Measurements from ENCODE around the gene SLC41A1.

Gene SLC41A1

GRCh38 chr1:205817988-205818387 lies 5.0 kb upstream of the SLC41A1 start:
- no peak for DNase-seq

DNA sequence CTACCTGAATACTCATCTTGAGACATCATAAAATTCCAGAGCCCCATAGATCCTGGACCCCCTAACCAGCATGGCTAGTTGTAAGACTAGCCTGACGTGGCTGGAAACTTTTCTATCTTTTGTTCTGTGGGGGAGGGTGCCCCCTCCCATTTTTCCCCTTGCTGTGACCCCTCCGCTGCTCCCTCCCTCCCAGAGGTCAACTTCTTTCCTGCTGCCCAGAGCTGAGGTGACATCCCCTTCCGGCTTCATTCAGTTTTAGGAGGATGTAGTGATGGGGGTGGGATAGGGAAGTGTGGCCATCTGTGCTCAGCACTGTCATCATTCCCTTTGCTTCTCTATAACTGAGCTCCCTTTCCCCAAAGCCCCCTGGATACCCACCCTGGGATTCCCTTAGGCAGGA lies 4.4 kb upstream of the SLC41A1 start:
- DNase-seq = no peak

DNA sequence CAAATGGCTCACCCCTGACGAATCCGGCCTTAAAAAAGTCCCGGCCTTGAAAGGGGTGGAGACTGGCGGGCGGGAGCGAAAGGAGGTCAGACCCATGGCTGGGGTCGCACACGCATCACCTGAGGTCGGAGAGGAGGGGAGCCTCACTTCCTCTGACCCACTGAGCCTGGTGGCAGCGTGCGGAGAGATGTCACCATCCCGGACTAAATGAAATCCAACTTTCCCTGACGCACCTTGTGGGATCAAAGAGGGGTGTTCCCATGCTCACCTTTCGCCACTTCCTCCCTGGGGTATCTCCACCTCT lies 709 bp upstream of the SLC41A1 start:
- peak; percentile 32 for DNase-seq

GRCh38 chr1:205812271-205812877 lies 624 bp downstream of the SLC41A1 start:
- no peak for DNase-seq

- DNase-seq = peak; percentile 61
Observed at GRCh38 chr1:205811660-205812059, 1.3 kb downstream of the SLC41A1 start.

GRCh38 chr1:205810448-205811157 lies 2.4 kb downstream of the SLC41A1 start:
- DNase-seq = no peak

DNA sequence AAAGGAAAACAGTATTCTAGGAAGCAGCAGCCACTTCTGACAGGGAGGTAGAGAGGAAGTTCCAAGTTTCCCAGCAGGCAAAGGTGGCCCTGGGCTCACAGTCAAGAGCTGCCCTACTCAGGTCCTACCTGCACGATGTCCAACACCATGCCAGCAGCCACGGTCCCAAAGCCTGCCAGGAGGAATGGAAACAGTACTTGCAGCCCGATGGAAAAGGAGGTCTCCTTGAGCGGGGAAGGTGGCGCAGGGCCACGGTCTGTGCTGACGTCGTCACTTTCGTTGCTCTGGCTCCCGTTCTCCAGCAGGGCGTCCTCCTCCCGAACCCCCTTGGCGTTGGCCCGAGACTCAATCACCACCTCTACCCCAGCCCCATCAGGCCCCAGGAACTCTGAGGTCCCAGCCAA lies 3.1 kb downstream of the SLC41A1 start:
- no peak for DNase-seq

DNA sequence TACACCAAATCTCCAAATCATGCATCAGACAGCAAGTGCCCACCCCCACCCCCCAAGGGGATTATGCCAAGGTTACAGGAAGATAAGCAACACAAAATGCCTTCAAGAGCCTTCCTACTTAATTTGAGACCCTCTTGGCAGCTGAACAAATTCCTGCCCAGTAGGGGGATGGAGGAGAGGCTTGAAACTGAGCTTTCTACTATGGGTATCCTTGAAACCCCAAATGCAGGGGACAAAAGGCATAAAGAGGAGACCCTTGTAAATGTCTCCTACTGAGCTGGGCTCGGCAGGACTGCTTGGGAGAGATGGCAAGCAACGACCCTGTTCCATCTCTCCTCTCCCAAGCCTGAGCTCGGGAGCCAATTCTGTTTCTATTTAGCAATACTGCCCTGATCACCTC lies 3.5 kb downstream of the SLC41A1 start:
- DNase-seq = no peak

DNA sequence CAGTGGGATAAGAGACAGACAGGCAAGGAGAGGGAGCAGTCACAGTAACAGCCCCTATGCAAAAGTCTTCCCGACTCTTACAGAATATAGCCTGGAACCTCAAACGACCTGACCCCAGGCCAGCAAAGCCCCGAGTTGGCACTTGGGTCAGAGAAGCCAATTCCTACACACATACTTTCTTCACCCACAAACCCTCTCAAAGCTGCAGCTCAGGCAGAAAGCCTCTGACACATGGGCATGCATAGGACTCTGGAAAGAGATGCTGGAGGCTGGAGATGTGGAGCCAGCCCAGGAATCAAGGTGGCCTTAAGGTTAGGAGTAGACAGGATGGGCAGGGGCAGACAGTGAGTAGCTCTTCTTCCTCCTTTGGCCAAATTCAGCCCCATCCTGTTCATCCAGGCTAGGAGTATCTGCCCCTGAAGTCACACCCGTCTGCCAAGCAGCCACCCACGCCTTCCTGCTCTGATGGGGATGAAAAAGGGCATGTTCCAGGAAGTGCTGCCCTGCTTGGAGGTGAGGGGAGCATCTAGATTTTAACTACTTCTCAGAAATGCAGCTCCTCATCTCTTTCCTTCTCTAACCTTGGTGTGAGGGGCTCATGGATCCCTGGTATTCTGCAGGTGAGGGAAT lies 7.8 kb downstream of the SLC41A1 start:
- no peak for DNase-seq

GRCh38 chr1:205804605-205805004 lies 8.4 kb downstream of the SLC41A1 start:
- DNase-seq = no peak

DNA sequence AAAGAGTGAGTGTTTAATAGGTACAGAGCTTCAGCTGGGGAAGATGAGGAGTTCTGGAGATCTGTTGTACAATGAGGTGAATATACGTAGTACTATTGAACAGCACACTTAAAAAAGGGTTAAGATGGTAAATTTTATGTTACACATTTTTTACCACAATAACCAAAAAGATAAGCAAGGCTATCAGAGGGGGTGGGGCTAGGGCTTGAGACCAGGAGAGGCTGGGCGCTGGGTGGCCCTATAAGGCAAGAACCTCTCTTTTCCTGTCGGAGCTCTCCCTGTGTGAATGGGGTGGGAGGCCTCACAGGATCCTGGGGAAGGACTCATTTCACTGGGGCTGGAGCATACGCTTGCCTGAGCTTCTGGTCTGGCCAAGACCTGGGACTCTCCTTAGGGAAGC lies 9.0 kb downstream of the SLC41A1 start:
- no peak for DNase-seq

DNA sequence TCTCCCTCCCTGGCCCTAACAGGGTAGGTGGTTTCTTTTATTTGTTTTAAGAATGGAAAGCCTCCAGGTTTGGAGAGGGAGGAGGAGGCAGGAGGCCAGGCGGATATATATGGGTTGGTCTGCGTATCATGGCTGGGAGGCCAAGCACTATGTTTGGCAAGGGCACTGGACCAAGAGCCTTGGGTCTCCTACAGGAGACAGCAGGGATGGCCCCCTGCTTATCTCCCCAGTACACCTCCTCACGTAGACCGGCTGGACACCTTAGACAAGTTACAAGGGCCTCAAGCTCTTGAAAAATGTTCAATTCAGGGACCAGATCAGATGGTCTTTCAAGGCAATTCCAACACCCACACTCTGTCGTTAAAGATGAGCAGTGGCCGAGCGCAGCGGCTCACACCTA lies 10.9 kb downstream of the SLC41A1 start:
- DNase-seq = no peak

- DNase-seq = peak; percentile 79
Observed at GRCh38 chr1:205800981-205801703, 11.9 kb downstream of the SLC41A1 start.

GRCh38 chr1:205800427-205800826 lies 12.6 kb downstream of the SLC41A1 start:
- peak; percentile 55 for DNase-seq

GRCh38 chr1:205798577-205798976 lies 14.4 kb downstream of the SLC41A1 start:
- no peak for DNase-seq

DNA sequence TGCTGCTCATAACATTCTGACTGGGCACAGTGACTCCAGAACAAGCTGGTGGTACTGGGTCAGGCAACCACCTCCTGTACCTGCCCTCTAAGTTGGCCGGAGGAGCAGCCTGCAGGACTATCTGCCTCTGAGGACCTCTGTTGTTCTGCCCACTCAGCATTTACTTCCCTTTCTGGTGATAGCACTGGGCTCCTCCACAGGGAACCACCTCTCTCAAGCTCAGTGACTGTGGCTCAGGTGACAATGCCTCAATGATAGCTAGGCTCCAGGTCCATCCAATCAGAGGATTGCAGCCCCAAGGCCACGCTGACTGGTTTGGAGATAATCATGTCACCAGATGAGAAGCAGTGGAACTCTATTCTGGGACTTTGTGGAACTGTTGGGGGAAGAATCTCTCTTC lies 15.8 kb downstream of the SLC41A1 start:
- no peak for DNase-seq

DNA sequence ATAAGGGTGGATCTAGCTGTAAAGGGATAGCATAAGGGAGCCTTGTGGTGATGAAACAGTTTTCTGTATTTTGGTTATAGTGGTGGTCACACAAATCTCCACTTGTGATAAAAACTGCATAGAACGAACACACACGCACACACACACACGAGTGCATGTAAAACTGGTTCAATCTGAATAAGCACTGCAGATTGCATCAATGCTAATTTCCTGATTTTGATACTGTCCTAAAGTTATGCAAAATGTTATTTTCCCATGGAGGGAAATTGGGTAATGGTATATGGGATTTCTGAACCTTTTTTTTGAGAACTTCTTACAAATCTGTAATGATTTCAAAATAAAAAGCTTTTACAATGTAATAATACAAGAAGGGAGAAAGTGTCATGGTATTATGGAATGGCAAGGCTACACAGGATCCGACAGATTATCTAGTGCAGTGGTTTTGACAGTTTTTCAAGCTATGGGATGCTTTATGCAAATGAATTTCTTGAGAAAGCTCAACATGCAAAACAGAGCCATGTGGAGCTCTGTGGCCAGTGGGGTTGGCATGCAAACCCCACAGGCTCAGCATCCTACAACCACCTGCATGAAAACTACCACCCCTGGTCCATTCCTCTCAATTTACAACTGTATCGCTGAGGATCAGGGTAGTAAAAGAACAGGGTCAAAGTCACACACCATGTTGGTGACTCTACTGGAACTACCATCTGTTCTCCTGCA lies 18.8 kb downstream of the SLC41A1 start:
- DNase-seq = no peak

DNA sequence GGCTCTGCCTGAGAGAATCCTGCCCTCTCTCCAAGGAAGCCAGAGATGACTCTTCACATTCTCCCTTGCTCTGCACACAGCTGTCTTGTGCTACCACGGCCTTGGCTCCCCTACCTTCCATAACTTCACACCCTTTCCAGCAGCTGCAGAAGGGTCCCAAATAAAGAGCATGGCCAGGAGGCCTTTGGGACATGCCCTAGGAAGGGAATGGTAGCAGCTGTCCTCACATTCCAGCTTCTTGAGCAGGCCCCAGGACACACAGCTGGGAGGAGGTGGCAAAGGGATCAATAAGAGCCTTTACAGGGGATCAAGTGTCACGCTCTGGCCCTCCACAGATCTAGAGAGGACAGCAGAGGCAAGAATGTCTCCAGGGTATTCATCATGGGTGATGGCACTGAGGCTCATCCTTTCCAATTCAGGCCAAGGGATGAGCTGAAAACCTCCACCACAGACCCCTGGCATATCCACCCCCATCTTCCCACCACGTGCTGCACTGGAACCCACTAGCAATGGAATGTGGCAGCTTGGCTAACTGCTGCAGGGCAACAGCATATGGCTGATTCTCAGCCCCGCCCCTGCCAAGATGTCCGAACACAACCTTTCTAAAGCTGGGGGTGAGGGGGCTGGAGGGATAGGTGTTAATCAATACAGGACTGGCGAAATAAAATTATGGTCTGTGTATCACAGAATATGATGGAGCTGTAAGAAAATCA lies 19.9 kb downstream of the SLC41A1 start:
- no peak for DNase-seq

- DNase-seq = no peak
Observed at GRCh38 chr1:205792481-205792881, 20.5 kb downstream of the SLC41A1 start.

GRCh38 chr1:205791568-205792180 lies 21.3 kb downstream of the SLC41A1 start:
- DNase-seq = peak; percentile 58

- no peak for DNase-seq
Observed at GRCh38 chr1:205787287-205787916, 25.6 kb downstream of the SLC41A1 start.

GRCh38 chr1:205786601-205787000 lies 26.4 kb downstream of the SLC41A1 start:
- no peak for DNase-seq

All from NCI-H1092 treated with DMSO at 0.1 percent for 48 hours (cell line).